ENCODE measurements around the gene ALPP.
"Not testable (repeated sequence)": the region's sequence is repeated elsewhere in the genome, so short reads cannot be mapped to it uniquely, and the experiment has no call there.

GRCh38 chr2:232332244-232332939 is 46.2 kb upstream of the ALPP start:
- not testable (repeated sequence) for TF ChIP-seq CTCF (IDR thresholded peaks at IDR 0.05; ENCODE audit: low read length); EZH2 (IDR thresholded peaks at IDR 0.05; ENCODE audit: borderline replicate concordance, low read length)
